ENCODE data around the gene CTXND1. TPM values are rescaled to one million over a fixed set of nuclear protein-coding genes. Genes with fewer than 3 reads are reported as not detected.

Gene CTXND1
- total and polyA plus RNA-seq, 2 of the 4 experiments (the other 2 are of a cell fraction), result not detected

GRCh38 chr15:80204231-80204630, 47.8 kb downstream of the CTXND1 start:
- no peak overlapping the region for H4K5ac ChIP-seq (ENCODE audit: low read depth, low read length)
- dilution Hi-C loops (cut with HindIII; ENCODE audit: low sequenced_read_pairs, unreplicated experiment), result no loop called here
- H3K56ac ChIP-seq (ENCODE audit: extremely low read depth, insufficient read depth, low read length), result no peak overlapping the region
- TF ChIP-seq MAZ (IDR thresholded peaks at IDR 0.05; ENCODE audit: borderline replicate concordance, low read depth, low read length) (no peak), CHD1 (IDR thresholded peaks at IDR 0.05; ENCODE audit: low read depth, low read length) (no peak), FOS (IDR thresholded peaks at IDR 0.05; ENCODE audit: low read depth, low read length) (no peak), NFE2L2 (IDR thresholded peaks at IDR 0.05; ENCODE audit: low read depth, low read length) (no peak), MAFK (IDR thresholded peaks at IDR 0.05; ENCODE audit: low read depth, low read length) (no peak), RCOR1 (IDR thresholded peaks at IDR 0.05; ENCODE audit: insufficient replicate concordance, low read length) (no peak), CEBPB (IDR thresholded peaks at IDR 0.05; ENCODE audit: low read depth, low read length) (no peak), POLR2A (IDR thresholded peaks at IDR 0.05; ENCODE audit: low read depth, low read length) (no peak), BHLHE40 (IDR thresholded peaks at IDR 0.05; ENCODE audit: low read depth, low read length) (no peak), SMC3 (IDR thresholded peaks at IDR 0.05; ENCODE audit: low read depth, low read length) (no peak), RFX5 (IDR thresholded peaks at IDR 0.05; ENCODE audit: low read depth, low read length) (no peak), MXI1 (IDR thresholded peaks at IDR 0.05; ENCODE audit: borderline replicate concordance, low read depth, low read length) (no peak), RAD21 (IDR thresholded peaks at IDR 0.05; ENCODE audit: low read length) (no peak)
- TF ChIP-seq, protein P1, sequence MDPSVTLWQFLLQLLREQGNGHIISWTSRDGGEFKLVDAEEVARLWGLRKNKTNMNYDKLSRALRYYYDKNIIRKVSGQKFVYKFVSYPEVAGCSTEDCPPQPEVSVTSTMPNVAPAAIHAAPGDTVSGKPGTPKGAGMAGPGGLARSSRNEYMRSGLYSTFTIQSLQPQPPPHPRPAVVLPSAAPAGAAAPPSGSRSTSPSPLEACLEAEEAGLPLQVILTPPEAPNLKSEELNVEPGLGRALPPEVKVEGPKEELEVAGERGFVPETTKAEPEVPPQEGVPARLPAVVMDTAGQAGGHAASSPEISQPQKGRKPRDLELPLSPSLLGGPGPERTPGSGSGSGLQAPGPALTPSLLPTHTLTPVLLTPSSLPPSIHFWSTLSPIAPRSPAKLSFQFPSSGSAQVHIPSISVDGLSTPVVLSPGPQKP (IDR thresholded peaks at IDR 0.05; ENCODE audit: borderline replicate concordance, low read depth, low read length), result no peak
- TF ChIP-seq, protein P2, sequence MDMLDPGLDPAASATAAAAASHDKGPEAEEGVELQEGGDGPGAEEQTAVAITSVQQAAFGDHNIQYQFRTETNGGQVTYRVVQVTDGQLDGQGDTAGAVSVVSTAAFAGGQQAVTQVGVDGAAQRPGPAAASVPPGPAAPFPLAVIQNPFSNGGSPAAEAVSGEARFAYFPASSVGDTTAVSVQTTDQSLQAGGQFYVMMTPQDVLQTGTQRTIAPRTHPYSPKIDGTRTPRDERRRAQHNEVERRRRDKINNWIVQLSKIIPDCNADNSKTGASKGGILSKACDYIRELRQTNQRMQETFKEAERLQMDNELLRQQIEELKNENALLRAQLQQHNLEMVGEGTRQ (IDR thresholded peaks at IDR 0.05; ENCODE audit: low read depth, low read length), result no peak
- TF ChIP-seq, protein P3, sequence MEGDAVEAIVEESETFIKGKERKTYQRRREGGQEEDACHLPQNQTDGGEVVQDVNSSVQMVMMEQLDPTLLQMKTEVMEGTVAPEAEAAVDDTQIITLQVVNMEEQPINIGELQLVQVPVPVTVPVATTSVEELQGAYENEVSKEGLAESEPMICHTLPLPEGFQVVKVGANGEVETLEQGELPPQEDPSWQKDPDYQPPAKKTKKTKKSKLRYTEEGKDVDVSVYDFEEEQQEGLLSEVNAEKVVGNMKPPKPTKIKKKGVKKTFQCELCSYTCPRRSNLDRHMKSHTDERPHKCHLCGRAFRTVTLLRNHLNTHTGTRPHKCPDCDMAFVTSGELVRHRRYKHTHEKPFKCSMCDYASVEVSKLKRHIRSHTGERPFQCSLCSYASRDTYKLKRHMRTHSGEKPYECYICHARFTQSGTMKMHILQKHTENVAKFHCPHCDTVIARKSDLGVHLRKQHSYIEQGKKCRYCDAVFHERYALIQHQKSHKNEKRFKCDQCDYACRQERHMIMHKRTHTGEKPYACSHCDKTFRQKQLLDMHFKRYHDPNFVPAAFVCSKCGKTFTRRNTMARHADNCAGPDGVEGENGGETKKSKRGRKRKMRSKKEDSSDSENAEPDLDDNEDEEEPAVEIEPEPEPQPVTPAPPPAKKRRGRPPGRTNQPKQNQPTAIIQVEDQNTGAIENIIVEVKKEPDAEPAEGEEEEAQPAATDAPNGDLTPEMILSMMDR (conservative IDR thresholded peaks at IDR 0.05; ENCODE audit: low read depth, low read length), result no peak
- no peak overlapping the region for H3K18ac ChIP-seq (ENCODE audit: low read depth, low read length)
- no peak overlapping the region for H3K4me2 ChIP-seq (ENCODE audit: low read depth, low read length)
- no peak overlapping the region for H2AK9ac ChIP-seq (replicated peaks; ENCODE audit: low read depth, low read length, poor library complexity)
- H3K9me3 ChIP-seq (ENCODE audit: control insufficient read depth, insufficient read depth, low read length), result no peaks in the 10 kb centered on the region
- no peak overlapping the region for H3K14ac ChIP-seq (replicated peaks; ENCODE audit: low read depth, low read length)
- no peak overlapping the region for H4K91ac ChIP-seq (ENCODE audit: insufficient read depth, low read depth, low read length)
- H4K20me1 ChIP-seq (ENCODE audit: insufficient read depth, low read length), result no peaks in the 10 kb centered on the region
- intact Hi-C loops (cut with micrococcal nuclease), result no loop called here
- WGBS, 2 experiments (ENCODE audit: extremely low coverage in 2 of 2, insufficient read length in 1 of 2), result no CpG with 5 or more reads among the region's 4 CpGs
- H3K27ac ChIP-seq (ENCODE audit: insufficient read depth, low read length), result no peak overlapping the region
- POLR2A ChIA-PET (ENCODE audit: unreplicated experiment), result no interaction called here
- H3K4me3 ChIP-seq (ENCODE audit: insufficient read depth, low read depth, low read length), result no peak overlapping the region
- H2AFZ ChIP-seq (replicated peaks; ENCODE audit: low read length, poor library complexity), result no peak overlapping the region
- ATAC-seq (ENCODE audit: low read depth) (no peak), DNase-seq (no peak)
- H3K9ac ChIP-seq (ENCODE audit: low read depth, low read length), result no peak overlapping the region
- H4K8ac ChIP-seq (ENCODE audit: low read depth in 2 of 2, low read length in 2 of 2), result no peak overlapping the region
- H3K23ac ChIP-seq (ENCODE audit: low read depth, low read length), result no peak overlapping the region
- no peak overlapping the region for H2BK15ac ChIP-seq (ENCODE audit: low read depth, low read length)
- H3K4ac ChIP-seq (ENCODE audit: low read depth, low read length), result no peak overlapping the region
- H3K9me1 ChIP-seq (ENCODE audit: insufficient read depth, low read length), result peaks cover 3% of the 10 kb centered on the region; the same call in 1 of the 2 replicates
- no TSS peak for BruUV-seq (replicated peaks)
- H2BK5ac ChIP-seq (ENCODE audit: low read depth, low read length, poor library complexity, severe bottlenecking), result no peak overlapping the region
- CTCF ChIA-PET, result interaction anchor here (1.0 kb wide), 1 partner anchor 30 kb away, joined by 3 read pairs; no protein-coding TSS in a partner anchor
- no peak overlapping the region for H2AK5ac ChIP-seq (ENCODE audit: low read depth, low read length)
- H2BK120ac ChIP-seq (ENCODE audit: low read depth, low read length), result no peak overlapping the region
- H3K27me3 ChIP-seq (ENCODE audit: control insufficient read depth, insufficient read depth, low read length), result peaks cover 25% of the 10 kb centered on the region
- in situ Hi-C loops (cut with MboI; ENCODE audit: low sequenced_read_pairs), result no loop called here
- no peaks in the 10 kb centered on the region for H3K36me3 ChIP-seq (ENCODE audit: control insufficient read depth, insufficient read depth, low read length)
- H3K4me1 ChIP-seq (ENCODE audit: control insufficient read depth, insufficient read depth, low read length), result no peaks in the 10 kb centered on the region
- no peak overlapping the region for H2BK20ac ChIP-seq (ENCODE audit: low read depth, low read length)
- no peaks in the 10 kb centered on the region for H3K79me1 ChIP-seq (ENCODE audit: low read depth in 1 of 2, low read length in 2 of 2)

Measured in IMR-90 (cell line).